Measurements from ENCODE around the gene SYT9.

Gene SYT9

GRCh38 chr11:7347611-7348431 is 96.1 kb downstream of the SYT9 start:
- no peak for DNase-seq (ENCODE audit: low read depth)

- DNase-seq (ENCODE audit: low read depth) = no peak
Observed at GRCh38 chr11:7348432-7349304, 97.0 kb downstream of the SYT9 start.

DNA sequence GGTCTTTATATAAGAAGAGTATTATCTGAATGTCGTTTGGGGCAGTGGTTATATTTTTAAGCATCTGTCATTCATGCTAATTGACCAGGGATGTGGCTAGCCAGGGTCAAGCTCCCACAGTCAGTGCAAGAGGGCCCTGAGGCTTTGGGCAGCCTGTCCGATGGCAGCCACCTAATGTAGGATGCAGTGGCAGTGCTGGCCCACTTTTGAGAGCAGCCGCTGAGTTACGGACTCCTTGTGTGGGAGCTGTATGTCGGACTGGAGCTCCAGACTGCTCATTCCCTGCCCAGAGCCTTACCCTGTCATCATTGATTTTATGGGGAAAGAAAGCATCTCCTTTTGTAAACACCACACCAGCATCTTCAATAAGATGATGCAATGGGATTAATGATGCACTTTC is 99.5 kb downstream of the SYT9 start:
- no peak for DNase-seq (ENCODE audit: low read depth)

DNA sequence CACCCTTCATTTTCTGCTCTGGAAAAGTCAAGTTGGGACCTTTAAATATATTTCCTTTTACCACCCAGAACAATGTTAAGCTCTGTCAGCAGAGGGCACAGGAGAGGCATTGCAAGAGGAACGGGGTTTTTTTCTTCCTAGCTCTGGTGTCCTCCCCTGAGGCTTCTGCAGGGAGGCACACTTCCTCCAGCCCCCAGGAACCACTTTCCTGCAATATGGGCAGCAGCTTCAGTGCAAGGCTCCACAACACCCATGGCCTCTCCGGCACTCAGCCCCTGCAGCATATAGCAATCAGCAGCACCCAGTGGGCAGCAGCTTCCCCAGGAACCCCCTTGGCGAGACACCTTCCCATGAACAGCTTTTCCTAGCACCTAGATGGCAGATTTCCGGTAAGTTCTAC is 101.4 kb downstream of the SYT9 start:
- no peak for DNase-seq (ENCODE audit: low read depth)

DNA sequence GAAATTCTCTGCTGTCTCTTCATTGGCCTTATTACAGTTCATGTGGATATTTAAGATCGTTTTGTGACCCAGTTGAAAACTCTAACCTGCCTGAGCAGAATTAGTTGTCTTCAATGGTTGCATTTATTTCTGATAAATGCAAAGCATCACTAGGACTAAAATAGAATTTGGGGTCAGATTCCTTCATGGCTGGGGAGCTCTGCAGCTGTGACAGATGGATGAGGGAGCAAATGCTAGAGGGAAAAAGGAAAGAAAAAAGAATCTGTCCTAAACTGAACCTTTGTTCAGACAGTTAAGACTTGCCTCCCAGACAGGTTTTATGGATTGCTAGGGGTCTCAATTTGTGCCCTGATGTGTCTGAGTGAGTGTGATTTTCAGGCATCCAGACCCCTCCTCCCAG is 113.0 kb downstream of the SYT9 start:
- no peak for DNase-seq (ENCODE audit: low read depth)

DNA sequence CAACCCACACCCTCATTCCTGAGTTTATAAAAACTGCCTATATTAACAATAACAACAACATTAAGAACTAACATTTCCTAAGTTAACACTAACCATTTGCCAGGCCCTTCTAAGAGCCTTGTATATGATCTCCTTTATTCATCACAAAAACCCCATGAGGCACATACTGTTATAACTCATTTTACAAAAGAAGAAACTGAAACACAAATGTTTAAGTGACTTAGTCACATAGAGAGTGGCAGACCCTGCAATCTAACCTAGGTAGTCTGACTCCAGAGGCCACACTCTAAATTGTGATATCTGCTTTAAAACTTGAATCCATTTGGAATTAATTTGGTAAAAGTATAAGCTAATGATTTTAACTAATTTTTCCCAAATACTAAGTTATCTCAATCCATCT is 116.1 kb downstream of the SYT9 start:
- no peak for DNase-seq (ENCODE audit: low read depth)

DNA sequence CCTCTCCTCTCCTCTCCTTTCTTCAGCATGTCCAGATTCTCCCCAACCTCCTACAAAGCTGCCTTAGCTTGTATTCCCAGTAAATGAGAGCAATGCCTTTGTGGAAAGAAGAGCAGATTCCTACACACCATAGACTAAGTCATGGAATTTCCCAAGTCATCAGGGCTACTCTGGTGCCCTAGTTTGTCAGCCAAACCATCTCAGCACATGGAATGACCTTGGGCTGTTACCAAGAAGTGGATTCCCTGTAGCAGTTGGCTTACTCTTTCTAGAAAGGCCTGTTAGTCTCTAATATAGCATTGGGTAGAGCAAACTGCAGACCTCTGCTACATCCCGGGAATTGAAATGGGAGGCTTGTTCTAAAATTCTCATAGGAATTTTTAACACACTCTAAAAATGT is 124.7 kb downstream of the SYT9 start:
- no peak for DNase-seq (ENCODE audit: low read depth)

GRCh38 chr11:7381937-7382336 is 130.2 kb downstream of the SYT9 start:
- DNase-seq (ENCODE audit: low read depth) = no peak

DNA sequence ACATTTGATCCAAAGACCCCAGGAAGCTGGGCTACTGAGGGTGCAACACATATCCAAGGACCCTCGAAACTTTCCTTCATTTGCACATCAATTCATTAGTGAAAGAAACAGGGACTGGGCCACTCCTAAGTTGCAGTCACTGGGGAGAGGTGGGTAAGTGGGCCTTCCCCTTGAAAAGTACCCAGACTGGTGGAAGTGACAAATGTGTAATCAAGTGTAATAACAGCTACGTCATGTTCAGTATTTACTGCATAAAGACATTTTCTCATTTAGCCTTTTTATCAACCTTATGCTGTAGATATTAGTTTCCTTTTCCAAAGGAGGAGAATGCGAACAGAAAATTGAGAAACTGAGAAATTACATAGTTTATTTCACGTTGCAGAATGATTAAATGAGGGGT is 131.7 kb downstream of the SYT9 start:
- DNase-seq (ENCODE audit: low read depth) = no peak

GRCh38 chr11:7384691-7385090 is 133.0 kb downstream of the SYT9 start:
- DNase-seq (ENCODE audit: low read depth) = no peak

GRCh38 chr11:7385532-7385931 is 133.8 kb downstream of the SYT9 start:
- no peak for DNase-seq (ENCODE audit: low read depth)

DNA sequence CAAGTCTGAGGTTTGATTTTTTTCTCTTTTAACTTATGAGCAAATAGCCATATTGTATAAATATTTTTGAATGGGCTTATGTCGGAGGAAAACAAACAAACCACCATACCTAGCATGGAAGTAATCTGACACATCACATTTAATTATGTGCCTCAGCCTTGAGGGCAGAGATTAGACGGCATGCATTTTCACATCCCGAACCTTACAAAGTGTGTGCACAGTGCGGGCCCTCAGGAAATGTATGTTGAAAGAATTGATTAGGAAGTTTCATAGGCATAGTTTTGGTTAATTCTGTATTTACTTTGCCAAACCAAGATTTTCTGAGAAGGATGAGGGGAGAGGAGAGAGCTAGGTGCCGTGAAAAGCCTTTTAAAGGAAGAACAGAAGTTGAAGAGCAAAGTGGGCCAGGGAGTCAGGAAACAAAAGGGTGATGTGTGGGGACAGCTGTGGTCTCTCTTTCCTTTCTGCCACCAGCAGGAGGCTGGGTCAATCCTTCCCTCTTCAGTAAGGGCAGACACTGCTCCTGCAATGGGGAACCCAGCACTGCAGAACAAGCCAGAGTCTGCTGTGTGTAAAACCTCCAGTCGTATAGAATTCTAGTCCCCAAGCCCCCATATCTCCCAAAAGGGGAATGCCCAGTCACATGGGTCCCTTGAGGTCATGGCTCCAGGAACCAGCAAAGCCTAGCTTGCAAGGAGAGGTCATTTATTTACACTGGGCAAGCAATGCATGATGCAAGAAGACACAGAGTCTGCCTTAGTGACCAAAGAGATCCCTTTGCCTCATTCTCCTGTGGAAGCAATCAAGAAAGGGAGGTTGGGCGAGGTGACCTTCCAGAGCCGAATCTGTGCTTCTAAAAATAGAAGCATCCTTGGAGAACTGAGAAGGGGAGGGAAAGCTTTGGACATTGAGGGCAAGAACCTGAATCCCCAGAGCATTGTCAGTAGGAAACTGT is 162.5 kb downstream of the SYT9 start:
- DNase-seq (ENCODE audit: low read depth) = no peak

- no peak for DNase-seq (ENCODE audit: low read depth)
Observed at GRCh38 chr11:7414973-7415817, 163.5 kb downstream of the SYT9 start.

- no peak for DNase-seq (ENCODE audit: low read depth)
Observed at GRCh38 chr11:7416080-7416479, 164.4 kb downstream of the SYT9 start.

GRCh38 chr11:7417328-7417727 is 165.6 kb downstream of the SYT9 start:
- no peak for DNase-seq (ENCODE audit: low read depth)

GRCh38 chr11:7418061-7418460 is 166.4 kb downstream of the SYT9 start:
- DNase-seq (ENCODE audit: low read depth) = no peak

DNA sequence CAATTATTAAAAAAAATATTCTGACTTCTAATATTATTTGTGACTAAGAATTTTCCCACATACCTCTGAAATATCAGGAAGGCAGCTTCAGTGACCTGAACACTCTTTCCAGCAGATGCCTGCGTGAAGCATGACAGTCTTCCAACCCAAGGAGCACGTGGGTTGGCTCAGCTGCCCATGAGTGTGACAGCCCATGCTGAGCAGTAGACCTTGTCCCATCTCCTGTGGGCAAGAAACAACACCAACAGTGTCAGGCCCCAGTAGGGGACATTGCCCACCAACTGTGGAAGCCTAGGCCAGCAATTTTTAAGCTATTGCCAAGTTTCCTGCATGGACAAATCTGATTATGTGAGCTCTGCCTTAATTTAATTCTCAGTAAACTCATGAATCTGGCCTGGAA is 167.2 kb downstream of the SYT9 start:
- DNase-seq (ENCODE audit: low read depth) = no peak

DNA sequence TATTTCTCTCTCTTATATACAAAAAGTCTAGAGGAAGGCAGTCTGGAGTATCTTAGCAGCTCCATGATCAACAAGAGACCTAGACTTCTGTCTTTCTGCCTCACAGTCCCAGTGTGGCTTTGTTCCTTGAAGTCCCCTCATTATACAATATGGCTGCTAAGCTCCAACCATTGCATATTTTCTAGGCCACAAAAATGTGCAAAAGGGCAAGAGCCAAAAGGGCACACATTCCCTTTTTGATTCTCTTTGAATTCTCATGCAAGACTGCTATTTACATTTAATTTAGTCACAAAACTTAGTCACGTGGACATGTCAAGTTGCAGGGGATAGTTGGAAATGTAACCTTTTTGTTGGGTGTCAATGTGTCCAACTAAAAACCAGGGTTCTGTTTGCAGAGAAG is 169.4 kb downstream of the SYT9 start:
- DNase-seq (ENCODE audit: low read depth) = no peak

- no peak for DNase-seq (ENCODE audit: low read depth)
Observed at GRCh38 chr11:7422544-7423331, 171.0 kb downstream of the SYT9 start.

GRCh38 chr11:7423946-7424345 is 172.2 kb downstream of the SYT9 start:
- DNase-seq (ENCODE audit: low read depth) = no peak
